Testis (tissue), 2 donors: ENCODE results near the gene EDIL3.

Experiments used
- POLR2A ChIP-seq: fragments of 450-650 bp; IDR thresholded peaks from one replicate; pipeline ENCODE4 v1.6.1; 2017; ENCODE audit warnings: antibody characterized with exemption, mild to moderate bottlenecking, moderate library complexity
- TF ChIP-seq, protein P1 (sequence below), 3 experiments: fragments of 450-650 bp in 2 of 3; fragments of 200-600 bp in 1 of 3; sonication (generic) in 1 of 3; IDR thresholded peaks; one replicate each; pipeline ENCODE4 v1.5.1; 2016 to 2019; ENCODE audit warnings: antibody characterized with exemption in 3 of 3, mild to moderate bottlenecking in 2 of 3, moderate library complexity in 1 of 3

DNA sequence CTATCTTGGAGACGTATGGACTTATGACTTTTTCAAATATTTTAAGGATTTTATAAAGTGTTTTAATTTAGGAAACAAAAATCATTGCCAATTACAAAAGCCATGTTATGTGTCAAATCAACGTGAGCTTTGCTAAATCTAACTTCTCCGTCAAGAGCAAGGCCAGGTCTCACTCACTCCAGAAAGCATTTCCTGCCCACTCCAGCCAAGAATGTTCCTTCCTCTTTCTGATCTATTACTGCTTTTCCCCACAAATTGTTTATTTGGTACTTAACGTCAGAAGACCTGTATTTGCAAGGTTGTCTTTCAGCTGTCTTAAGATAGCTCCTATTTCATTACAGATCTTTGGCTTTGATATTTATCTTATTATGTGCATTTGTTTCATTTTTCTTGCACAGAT is 470.5 kb downstream of the EDIL3 start:
- TF ChIP-seq, protein P1, sequence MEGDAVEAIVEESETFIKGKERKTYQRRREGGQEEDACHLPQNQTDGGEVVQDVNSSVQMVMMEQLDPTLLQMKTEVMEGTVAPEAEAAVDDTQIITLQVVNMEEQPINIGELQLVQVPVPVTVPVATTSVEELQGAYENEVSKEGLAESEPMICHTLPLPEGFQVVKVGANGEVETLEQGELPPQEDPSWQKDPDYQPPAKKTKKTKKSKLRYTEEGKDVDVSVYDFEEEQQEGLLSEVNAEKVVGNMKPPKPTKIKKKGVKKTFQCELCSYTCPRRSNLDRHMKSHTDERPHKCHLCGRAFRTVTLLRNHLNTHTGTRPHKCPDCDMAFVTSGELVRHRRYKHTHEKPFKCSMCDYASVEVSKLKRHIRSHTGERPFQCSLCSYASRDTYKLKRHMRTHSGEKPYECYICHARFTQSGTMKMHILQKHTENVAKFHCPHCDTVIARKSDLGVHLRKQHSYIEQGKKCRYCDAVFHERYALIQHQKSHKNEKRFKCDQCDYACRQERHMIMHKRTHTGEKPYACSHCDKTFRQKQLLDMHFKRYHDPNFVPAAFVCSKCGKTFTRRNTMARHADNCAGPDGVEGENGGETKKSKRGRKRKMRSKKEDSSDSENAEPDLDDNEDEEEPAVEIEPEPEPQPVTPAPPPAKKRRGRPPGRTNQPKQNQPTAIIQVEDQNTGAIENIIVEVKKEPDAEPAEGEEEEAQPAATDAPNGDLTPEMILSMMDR (IDR thresholded peaks at IDR 0.05): no peak
- TF ChIP-seq POLR2A: no peak
